ENCODE data around the gene GALNT14. TPM values are rescaled to one million over a fixed set of nuclear protein-coding genes. Genes with fewer than 3 reads are reported as not detected.

GALNT14 gene
- total and polyA plus RNA-seq, 10 donors, result 2.7 to 18.5 (median 4.5) TPM

- intact Hi-C loops (cut with DNase I; ENCODE audit: low total_unique reads), result no loop called here
- TF ChIP-seq CTCF (IDR thresholded peaks at IDR 0.05 in 8 of 11, conservative IDR thresholded peaks at IDR 0.05 in 3 of 11), result no peak
- TF ChIP-seq POLR2AphosphoS5 (IDR thresholded peaks at IDR 0.05), result no peak
- no peak for TF ChIP-seq POLR2A (IDR thresholded peaks at IDR 0.05)
- Histone ChIP-seq H3K4me1 (peaks cover 0 to 5% (median 0%) of the 10 kb centered on the region in 6 donors), H3K27ac (no peak overlapping the region), H3K27me3 (replicated peaks in 1 of 7) (no peaks in the 10 kb centered on the region), H3K4me3 (no peak overlapping the region), H3K9me3 (no peaks in the 10 kb centered on the region), H3K36me3 (no peaks in the 10 kb centered on the region)
- no peak for DNase-seq
- 70 to 87% (median 78%) methylated on average over 5 of the region's 5 CpGs for WGBS, 5 donors
These were observed 163.7 kb downstream of the GALNT14 start for GRCh38 chr2:30974554-30974953.

- Histone ChIP-seq H3K27ac (no peak overlapping the region), H3K4me3 (no peak overlapping the region), H3K36me3 (no peaks in the 10 kb centered on the region), H3K27me3 (replicated peaks in 1 of 7) (no peaks in the 10 kb centered on the region), H3K4me1 (peaks cover 0 to 5% (median 0%) of the 10 kb centered on the region in 6 donors), H3K9me3 (no peaks in the 10 kb centered on the region)
- no peak for TF ChIP-seq CTCF (IDR thresholded peaks at IDR 0.05 in 8 of 11, conservative IDR thresholded peaks at IDR 0.05 in 3 of 11)
- TF ChIP-seq POLR2A (IDR thresholded peaks at IDR 0.05), result no peak
- TF ChIP-seq POLR2AphosphoS5 (IDR thresholded peaks at IDR 0.05), result no peak
- 69 to 90% (median 82%) methylated on average over 1 of the region's 1 CpG for WGBS, 5 donors
- intact Hi-C loops (cut with DNase I; ENCODE audit: low total_unique reads), result no loop called here
- no peak for DNase-seq
These were observed 164.1 kb downstream of the GALNT14 start for GRCh38 chr2:30974092-30974491.

- no peaks in the 10 kb centered on the region for H3K9me3 ChIP-seq
- no peak for DNase-seq
- H3K4me1 ChIP-seq, result no peaks in the 10 kb centered on the region
- no peak overlapping the region for H3K27ac ChIP-seq
- H3K36me3 ChIP-seq, result no peaks in the 10 kb centered on the region
- intact Hi-C loops (cut with DNase I; ENCODE audit: low total_unique reads), result no loop called here
- H3K27me3 ChIP-seq (replicated peaks in 1 of 7), result no peaks in the 10 kb centered on the region
- TF ChIP-seq POLR2A (IDR thresholded peaks at IDR 0.05) (no peak), POLR2AphosphoS5 (IDR thresholded peaks at IDR 0.05) (no peak), CTCF (IDR thresholded peaks at IDR 0.05 in 8 of 11, conservative IDR thresholded peaks at IDR 0.05 in 3 of 11) (no peak)
- H3K4me3 ChIP-seq, result no peak overlapping the region
- WGBS, 5 donors, result 91 to 94% (median 92%) methylated on average over 19 of the region's 19 CpGs
These were observed 166.8 kb downstream of the GALNT14 start for GRCh38 chr2:30971231-30972025.

- peak; percentile 44 for DNase-seq
- H3K4me1 ChIP-seq, result no peaks in the 10 kb centered on the region
These were observed 169.4 kb downstream of the GALNT14 start for GRCh38 chr2:30968660-30969397.

More at GRCh38 chr2:30968660-30969397, 169.4 kb downstream of the GALNT14 start:
- Histone ChIP-seq H3K36me3 (peaks cover 0 to 7% (median 0%) of the 10 kb centered on the region in 6 donors), H3K27ac (no peak overlapping the region), H3K9me3 (no peaks in the 10 kb centered on the region), H3K4me3 (no peak overlapping the region), H3K27me3 (replicated peaks in 1 of 7) (no peaks in the 10 kb centered on the region)
- intact Hi-C loops (cut with DNase I; ENCODE audit: low total_unique reads), result no loop called here
- 68 to 87% (median 76%) methylated on average over 4 of the region's 4 CpGs for WGBS, 5 donors
- no peak for TF ChIP-seq CTCF (IDR thresholded peaks at IDR 0.05 in 8 of 11, conservative IDR thresholded peaks at IDR 0.05 in 3 of 11)
- TF ChIP-seq POLR2AphosphoS5 (IDR thresholded peaks at IDR 0.05), result no peak
- no peak for TF ChIP-seq POLR2A (IDR thresholded peaks at IDR 0.05)
